ENCODE data around the gene SYNGR4.

Gene SYNGR4

DNA sequence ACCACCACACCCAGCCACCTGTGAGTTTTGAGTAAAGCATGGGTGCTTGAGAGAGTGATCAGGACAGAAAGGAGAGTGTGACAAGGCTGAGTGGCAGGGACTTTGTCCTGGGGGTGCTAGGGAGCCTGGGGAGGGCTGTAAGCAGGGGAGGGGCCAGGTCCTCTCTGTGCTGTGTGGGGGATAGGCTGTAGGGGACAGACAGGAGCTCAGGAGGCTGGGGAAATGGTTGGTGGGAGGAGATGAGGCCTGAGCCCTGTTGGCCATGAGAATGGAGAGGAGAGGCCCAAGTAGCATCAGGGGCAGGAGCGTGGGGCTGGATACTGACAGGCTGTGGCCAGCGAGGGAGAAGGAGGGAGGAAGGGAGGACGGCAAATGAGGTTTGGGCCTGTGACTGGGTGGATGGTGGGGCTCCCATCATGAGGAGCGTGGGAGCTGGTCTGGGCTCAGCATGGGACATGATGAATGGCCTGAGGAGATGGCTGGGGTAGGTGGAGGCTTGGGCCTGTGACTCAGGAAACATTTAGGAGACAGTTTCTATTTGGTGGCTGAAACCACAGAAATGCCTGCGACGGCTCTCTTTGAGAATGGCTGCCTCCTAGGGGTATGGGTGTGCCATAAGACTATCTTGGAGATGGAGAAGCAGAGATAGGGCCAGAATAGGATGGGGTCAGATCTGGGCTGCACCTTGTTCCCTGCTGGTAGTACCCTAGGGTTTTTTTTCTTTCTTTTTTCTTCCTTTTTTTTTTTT is 54.3 kb downstream of the SYNGR4 start:
- Mint-ChIP-seq H3K4me1 (peaks cover 45% of the 10 kb centered on the region), H3K4me3 (peak overlapping the region; percentile 75 to 86), H3K27me3 (peaks cover 50% of the 10 kb centered on the region), H3K27ac (peak overlapping the region; percentile 90 to 93), H3K9me3 (no peaks in the 10 kb centered on the region)
- peak in 1 of 2 donors; percentile 43 for DNase-seq
- ATAC-seq: peak; percentile 58

DNA sequence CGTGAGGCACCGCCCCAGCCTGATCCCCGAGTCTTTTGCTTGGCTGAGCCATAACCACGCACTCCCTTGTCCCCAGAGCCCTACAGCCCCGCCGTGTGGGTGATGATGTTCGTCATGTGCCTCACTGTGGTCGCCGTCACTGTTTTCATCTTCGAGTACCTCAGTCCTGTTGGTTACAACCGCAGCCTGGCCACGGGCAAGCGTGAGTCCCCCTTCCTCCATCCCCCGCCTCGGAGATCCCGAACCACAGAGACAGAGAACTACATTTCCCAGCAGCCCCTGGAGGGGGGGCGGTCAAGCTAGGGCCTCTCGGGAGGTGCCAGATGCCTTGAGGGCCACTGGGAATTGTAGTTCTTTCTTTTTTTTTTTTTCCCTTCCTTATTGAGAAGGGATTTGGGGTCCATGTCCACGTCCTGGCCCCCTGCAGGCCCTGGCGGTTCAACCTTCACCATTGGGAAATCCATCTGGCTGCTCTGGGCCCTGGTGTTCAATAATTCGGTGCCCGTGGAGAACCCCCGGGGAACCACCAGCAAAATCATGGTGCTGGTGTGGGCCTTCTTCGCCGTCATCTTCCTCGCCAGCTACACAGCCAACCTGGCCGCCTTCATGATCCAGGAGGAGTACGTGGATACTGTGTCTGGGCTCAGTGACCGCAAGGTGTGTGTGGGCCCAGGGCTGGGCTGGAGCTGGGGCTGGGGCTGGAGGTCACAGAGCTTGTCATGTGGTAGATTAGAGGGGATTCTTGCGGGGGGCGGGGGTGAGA is 55.2 kb downstream of the SYNGR4 start:
- no peaks in the 10 kb centered on the region for H3K9me3 Mint-ChIP-seq
- ATAC-seq (peak; percentile 92), DNase-seq (peak; percentile 78 to 89)
- peaks cover 37% of the 10 kb centered on the region for H3K4me1 Mint-ChIP-seq
- H3K4me3 Mint-ChIP-seq: peak overlapping the region; percentile 75 to 86
- H3K27me3 Mint-ChIP-seq: peaks cover 42% of the 10 kb centered on the region
- H3K27ac Mint-ChIP-seq: peak overlapping the region; percentile 90 to 93

GRCh38 chr19:48421548-48421947 is 57.4 kb downstream of the SYNGR4 start:
- ATAC-seq (no peak), DNase-seq (no peak)
- no peak overlapping the region for H3K4me3 Mint-ChIP-seq
- peaks cover 24% of the 10 kb centered on the region for H3K27me3 Mint-ChIP-seq
- no peak overlapping the region for H3K27ac Mint-ChIP-seq
- peaks cover 27% of the 10 kb centered on the region for H3K4me1 Mint-ChIP-seq
- H3K9me3 Mint-ChIP-seq: no peaks in the 10 kb centered on the region

GRCh38 chr19:48424694-48425219 is 60.6 kb downstream of the SYNGR4 start:
- Mint-ChIP-seq H3K9me3 (no peaks in the 10 kb centered on the region), H3K27me3 (no peaks in the 10 kb centered on the region), H3K4me3 (peak overlapping the region; percentile 17 to 60), H3K4me1 (peaks cover 9% of the 10 kb centered on the region), H3K27ac (peak overlapping the region in 1 of 2 donors; percentile 80)
- no peak for DNase-seq
- ATAC-seq: no peak
